Measurements from ENCODE around the gene TAL2.
"Not testable (repeated sequence)": the region's sequence is repeated elsewhere in the genome, so short reads cannot be mapped to it uniquely, and the experiment has no call there.

Gene TAL2

DNA sequence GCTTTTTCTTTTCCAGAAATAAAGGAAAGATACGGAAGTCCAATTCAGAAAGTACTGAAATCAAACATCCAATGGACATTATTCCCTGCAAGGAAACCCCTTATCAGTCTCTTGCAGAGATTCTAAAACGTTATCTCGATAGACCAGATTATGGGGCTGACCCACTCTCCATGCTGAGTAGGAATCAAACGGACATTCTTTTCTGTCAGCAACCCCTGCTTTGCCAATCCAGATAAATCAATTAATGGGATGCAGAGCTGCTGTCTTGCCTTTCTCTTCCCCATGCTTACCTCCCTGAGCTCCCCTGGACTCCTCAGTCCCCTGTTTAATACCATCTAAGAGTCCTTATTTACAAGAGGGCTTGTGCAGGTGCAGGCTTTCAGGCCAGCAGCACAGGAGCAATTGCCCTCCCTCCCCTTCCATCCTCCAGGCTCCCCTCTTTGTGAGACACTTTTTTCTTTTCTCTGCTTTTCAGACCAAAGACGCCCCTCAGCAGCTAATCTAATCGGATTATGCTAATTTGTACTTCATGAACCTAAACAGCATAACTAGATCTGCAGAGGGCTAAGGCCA, 14.2 kb downstream of the TAL2 start:
- no peak for DNase-seq

DNA sequence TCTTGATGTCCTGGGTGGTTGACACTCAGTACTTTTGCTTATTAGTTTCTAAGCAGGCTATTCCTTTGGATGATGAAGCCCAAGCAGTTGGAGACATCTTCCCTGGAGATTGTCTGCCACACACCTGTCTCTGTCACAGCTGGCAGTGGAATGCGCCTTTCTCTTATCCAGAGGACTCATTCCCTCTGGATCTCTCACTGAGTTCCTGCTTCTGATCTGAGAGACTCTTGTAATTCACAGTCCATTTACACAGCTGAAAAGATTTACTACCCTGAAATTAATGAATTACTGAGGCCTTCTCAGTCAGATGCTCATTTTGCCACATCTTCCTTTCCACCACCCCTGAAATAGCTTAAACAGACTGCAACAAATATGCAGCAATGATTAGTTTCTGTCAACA, 15.9 kb downstream of the TAL2 start:
- no peak for DNase-seq

DNA sequence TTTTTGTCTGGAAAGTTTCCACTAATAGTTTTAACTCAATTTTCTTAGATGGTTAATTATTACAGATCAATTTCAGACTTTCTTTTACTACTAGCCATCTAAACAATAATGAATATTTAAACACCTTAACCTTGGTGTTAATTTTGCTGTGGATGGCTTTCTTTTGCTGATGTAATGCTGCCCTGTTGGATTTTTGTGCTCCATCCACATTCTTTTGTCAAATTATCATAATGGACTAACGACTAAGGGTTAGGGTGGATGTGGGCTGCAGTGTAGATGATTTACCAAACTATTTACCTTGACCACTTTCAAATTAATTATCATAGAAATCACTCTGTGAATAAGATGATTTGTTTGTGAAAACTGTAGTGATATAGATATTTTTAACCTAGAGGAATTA, 16.5 kb downstream of the TAL2 start:
- DNase-seq, result no peak

DNA sequence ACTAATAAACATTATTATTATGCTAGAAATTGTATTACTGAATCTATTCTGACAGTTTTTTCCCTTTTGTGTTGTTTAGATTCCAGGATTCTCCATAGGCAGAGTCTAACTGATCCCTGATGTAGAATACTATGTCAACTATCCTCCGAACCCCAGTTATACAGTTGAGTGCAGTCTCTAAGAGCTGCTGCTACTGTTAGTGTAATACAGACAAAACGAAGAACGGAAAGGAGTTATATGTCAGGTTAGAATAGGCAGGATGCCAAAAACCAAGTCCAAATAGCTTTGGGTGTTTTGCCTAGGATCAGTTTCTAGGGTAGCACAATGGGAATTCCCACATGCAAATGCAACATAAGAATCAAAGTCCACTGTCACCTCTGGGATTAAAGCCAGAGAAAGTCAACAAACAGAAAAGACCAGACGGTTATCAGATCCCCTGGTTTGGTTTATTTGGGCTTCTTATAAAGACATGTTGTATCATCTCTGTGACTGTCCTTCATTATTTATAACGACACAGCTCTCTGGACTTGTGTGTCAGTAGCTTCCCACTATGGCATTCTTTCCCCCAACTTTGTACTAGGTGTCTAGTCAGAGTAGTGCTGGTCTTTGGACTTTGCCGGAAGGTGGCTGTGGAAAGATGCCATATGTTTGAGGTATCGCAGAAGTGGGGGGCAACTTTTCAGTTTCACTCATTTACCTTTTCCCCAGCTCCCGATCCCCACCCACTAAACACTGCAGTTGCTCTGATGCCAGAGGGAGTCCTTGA, 17.2 kb downstream of the TAL2 start:
- DNase-seq, result no peak

DNA sequence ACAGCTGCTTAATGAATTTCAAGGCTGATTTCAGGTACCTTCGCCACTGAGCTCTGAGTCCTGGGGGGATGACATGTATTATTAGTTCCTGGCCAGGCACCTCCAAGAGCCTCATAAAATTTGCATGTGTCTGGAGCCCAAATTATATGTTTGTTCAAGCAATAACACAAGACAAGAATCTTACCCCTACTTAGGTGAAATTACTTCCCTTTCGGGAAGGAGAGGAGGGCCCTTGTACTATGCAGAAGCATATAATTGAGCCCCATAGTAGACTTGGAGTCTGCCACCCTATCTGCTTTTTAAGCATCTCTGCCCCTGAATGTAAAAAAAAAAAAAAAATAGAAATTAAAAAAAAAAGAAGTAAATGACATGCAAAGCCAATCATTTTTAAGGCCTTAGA, 19.1 kb downstream of the TAL2 start:
- DNase-seq, result no peak

DNA sequence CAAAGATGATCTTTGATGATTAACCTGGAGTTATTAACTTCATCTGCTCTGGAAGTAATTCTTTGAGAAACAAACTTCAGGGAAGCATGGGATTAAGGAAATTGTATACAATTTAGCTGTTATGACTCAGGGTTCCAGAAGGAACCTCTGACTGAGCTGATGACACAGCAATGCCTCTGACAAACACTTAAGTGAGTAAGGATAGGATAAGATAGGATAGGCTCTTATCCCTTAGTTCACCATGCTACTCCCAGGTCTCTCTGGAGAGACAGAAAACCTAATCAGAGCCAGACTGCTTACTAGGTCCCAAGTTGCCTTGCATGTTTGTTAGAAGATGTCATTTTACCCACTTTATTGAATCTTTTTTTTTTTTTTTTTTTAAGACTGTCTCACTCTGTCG, 19.5 kb downstream of the TAL2 start:
- no peak for DNase-seq

DNA sequence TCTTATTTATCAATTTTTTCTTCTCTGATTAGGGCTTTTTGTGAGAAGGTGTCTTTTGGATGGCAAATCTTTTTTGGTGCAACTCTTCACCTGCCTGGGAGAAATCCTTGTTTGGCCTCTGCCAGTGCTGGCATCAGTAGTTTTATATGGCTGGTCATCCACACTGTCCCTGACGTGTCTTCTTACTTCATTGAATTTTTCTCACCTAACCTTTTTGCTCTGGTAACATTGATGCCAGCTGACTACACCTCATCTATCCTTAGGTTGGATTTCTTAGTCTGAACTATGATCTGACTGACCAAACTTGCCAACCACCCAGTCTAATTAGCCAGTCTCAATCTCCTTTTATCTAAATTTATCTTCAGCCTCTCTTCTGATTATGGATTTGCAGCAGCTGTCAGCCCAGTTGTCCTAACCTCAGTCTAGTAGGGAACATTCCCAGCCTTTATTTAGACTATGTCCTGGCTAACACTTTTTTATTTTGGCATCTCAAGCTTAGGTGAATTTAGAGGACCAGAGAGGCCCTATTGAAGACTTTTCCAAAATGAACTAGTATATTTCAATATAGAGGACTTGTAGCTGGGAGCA, 21.5 kb downstream of the TAL2 start:
- no peak for DNase-seq

DNA sequence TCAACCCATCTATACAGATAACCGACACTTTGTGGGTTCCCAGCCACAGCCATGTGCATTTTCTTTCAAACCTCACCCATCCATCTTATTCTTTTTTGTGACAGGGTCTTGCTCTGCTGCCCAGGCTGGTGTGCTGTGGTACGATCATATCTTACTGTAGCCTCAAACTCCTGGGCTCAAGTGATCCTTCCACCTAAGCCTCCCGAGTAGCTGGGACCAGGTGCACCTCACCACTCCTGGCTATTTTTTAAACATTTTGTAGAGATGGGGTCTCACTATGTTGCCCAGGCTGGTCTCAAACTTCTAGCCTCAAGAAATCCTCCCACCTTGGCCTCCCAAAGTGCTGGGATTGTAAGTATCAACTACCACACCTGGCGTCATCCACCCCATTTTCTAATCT, 24.7 kb downstream of the TAL2 start:
- DNase-seq, result no peak

DNA sequence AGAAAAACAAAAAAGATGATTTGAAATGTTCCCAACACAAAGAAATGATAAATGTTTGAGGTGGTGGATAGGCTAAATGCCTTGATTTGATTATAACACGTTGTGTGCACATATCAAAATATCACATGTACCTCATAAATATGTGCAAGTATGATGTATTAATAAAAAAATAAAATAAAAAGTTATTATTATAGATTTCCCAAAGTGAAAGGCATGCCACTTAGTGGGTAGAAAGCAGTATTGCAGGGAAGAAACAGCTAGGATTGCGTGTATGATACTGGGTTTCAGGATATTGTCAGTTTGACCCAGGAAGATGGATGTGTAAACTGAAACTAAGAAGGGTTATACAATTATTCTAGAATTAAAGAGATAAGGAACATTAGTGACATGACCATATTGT, 28.5 kb downstream of the TAL2 start:
- no peak for DNase-seq

DNA sequence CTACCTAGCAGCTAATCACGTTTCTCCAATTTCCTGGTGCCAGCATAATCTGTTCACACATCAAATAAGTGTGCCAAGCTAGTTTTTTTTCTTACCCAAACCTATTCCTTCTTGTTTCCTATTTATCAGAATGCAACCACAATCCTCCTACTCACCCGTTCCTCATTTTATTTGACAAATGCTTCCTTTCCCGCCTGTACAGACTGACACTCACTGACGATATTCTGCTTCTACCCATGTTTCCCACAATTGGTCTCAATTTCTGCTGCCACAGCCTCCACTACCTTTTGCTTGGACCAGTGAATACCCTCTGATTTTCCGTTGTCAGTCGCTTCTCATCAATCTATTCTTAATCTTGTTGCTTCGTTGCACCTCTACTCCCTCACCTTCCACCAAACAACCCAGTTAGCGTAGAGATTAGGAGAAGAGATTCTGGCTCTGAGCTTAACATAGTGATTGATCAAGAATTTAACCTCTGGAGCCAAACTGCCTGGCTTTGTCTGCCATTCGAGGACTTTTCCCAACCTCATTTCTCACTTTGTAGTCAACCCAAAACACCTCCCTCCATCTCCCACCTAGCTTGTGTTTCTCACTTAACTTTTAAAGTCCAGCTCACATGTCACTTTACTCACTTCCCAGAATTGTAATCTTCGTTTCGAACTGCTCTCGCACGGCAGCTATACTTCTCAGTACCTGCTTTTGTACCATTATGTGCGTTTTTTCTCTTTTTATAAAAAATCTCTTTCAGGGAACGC, 31.4 kb downstream of the TAL2 start:
- DNase-seq, result no peak

DNA sequence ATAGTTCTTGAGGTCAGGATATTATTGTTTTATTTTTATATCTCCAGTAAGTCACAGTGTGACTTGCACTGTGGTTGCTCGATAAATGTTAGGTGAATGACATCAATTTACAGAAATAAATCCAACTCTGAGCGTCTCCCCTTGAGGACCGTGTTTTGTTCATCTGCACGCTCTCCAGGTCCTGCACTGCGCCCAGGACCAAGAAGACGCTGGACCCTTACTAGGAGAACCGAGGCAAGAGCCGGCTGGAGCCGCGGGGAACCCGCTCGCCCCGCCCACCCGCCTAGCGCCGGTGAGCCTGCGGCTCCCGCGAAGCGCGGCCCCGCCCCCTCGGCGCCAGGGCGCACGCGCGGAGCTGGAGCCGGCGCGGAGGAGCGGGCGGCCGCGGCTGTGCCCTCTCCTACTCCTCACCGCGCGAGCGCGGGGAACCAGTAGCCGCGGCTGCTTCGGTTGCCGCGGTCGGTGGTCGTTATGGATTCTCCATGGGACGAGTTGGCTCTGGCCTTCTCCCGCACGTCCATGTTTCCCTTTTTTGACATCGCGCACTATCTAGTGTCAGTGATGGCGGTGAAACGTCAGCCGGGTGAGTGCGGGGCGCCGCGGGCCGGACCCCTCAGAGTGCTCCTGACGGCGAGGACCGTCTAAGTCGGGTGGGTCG, 32.1 kb downstream of the TAL2 start, which contains the start of gene TMEM38B:
Gene TMEM38B (plus strand): TSS at position 352 of the 658 bp plus-strand sequence. CDS start 120 bp downstream, at position 472.
- peak; percentile 67 for DNase-seq

DNA sequence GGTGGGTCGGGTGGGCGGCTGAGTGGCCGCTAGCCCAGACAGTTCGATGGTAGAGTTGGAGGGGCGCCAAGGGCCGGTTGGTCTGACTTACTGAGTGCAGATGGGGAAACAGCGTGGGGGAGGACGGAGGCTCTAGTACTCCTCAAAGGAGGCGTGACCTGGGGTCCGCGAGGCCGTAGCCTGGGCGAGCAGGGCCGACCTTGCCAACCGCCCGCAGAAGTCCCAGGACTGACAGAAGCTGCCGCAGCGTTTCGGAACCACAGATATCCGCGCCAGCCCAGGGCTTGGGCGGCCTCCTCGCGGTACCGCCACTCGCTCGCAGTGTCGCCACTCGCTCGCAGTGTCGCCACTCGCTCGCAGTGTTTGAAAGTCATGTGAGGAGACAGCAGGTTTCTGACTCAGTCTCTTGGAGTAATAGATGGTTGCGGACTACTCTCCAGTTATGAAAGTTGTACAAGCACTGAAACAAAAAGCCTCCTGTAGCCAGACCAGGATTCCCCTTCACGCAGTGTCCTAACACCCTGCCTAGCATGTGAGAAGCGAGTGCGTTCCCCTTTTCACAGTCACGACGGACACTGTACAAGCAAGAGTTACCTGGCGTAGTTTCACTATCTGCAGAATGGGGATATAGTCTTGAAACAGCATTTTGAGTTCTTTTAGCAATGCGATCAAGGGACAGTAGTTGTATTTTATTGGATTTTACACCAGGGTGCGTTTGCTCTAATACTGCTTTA, 32.8 kb downstream of the TAL2 start:
- DNase-seq, result peak; percentile 34

DNA sequence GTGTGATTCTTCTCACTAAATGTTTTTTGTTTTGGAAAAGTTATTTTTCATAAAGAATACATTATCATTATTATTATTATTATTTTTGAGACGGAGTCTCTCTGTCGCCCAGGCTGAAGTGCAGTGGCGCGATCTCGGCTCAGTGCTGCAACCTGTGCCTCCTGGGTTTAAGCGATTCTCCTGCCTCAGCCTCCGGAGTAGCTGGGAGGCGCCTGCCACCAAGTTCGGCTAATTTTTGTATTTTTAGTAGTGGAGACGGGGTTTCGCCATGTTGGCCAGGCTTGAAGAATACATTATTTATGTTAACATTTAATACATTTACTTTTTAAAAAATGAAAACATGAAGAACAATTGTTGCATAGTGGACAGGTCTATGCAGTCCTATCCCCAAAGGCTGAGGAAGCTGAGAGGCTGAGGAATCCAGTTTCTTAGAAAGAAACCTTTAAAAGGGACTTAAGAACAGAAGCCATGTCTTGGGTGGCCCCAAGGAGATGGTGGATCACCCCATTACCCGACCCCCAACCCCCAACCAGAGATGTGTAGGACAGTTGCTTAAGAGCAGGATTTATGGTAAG, 34.0 kb downstream of the TAL2 start:
- DNase-seq, result no peak

DNA sequence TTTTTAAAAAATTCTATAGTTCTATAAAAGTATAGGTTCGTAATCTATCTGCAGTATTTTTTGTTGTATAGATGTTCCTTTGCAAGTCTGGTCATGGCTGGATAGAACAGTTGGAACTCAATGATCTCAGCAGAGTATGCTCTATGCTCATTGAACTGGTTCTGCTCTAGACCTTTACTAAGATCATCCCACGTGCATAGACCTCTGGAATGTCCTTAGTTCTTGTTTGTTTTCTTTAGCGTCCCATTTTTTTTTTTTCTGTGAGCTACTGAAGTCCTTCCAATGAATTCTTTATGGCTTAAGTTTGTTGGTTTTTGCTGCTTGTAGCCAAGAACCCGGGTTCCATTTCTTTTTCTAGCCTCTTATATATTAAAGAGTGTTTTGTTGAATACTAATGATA, 35.6 kb downstream of the TAL2 start:
- DNase-seq, result no peak

DNA sequence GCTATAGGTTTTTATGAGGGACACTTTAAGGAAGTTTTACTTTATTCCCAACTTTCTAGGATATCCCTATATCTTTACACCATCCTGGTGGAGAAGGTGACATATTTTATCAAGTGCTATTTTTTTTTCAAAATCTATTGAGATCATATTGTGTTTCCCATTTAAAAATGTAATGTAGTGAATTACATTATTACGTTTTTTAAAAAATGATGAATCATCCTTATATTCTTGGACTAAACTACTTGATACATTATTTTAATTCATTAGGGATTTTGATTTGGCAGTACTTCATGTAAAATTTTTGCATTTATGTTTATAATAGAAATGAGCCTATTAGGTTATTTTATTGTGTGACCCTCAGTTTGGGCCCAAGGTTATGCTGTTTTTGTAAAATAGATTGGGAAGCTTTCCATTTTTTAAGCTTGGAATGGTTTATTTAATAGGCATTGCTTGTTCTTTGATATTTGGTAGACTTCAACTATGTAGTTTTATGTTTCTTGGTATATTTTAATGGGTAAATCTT, 36.2 kb downstream of the TAL2 start:
- no peak for DNase-seq

DNA sequence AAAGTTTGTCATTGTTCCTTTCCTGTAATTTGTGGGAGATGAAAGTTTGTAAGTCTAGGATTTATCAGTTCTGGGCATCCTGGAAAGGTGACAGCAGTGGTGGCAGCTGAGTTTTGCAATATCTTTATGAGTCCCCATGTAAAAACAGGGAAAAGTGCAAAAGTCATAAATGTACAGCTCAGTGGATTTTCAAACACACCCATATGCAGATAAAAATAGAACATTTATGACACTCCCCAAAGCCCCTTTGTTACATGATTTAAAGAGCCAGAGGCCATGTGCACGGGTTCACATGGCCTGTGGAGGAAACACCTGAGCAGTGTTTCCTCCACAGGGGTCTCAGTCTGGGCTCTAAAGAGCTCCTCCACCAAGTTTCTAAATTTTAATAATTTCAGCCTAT, 38.4 kb downstream of the TAL2 start:
- no peak for DNase-seq

DNA sequence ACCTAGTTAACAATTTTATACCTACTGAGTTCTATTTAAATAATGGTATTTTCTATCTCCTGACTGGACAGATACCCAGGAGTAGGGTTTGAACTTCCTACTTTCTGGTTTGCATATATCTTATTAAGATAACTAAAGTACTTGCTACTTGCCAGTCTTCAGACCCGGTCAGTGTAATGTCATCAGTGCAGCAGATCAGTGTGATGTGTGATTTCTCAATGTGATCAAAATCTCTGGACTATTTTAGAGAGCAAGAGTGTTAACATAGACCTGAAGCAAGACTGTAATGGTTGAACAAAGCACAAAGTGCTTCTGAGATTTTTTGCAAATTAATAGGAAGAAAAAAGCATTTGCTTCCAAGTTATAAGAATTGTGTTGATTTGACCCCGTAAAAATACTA, 38.9 kb downstream of the TAL2 start:
- no peak for DNase-seq

DNA sequence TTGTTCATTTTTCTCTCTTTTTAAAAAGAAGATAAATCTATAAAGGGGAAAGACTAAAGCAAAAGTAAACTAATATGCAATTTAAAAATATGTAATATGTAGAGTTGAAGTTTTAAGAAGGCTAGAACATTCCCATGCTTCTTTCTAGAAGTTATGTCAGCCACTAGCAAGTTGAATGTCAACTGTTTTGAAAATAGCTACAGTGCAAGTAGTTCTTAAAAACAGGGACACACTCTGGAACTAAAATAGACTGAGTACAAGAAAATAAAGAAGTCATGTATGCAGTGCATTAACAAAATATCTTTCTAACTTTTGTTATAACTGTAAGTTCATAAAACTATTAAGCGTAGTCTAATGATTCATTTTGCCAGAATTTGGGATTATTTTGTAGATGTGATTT, 40.0 kb downstream of the TAL2 start:
- no peak for DNase-seq

DNA sequence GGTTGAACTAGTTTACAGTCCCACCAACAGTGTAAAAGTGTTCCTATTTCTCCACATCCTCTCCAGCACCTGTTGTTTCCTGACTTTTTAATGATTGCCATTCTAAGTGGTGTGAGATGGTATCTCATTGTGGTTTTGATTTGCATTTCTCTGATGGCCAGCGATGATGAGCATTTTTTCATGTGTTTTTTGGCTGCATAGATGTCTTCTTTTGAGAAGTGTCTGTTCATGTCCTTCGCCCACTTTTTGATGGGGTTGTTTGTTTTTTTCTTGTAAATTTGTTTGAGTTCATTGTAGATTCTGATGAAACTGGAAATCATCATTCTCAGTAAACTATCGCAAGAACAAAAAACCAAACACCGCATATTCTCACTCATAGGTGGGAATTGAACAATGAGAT, 41.4 kb downstream of the TAL2 start:
- DNase-seq, result not testable (repeated sequence)

DNA sequence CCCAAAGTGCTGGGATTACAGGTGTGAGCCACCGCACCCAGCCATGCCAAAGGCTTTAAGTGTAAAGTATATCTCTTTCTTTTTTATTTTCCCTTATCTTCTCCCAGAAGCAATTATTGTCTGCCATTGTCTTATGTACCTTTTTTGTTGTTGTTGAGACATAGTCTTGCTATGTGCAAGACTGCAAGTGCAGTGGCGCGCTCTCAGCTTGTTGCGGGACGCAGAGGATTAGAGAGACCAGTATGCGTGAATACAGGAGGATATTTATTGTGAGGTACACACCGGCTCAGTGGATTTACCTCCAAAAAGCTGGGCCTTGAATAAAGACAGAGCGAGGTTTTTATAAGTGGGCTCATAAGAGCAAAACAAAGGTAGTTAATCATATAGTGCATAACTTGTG, 43.9 kb downstream of the TAL2 start:
- DNase-seq, result no peak

DNA sequence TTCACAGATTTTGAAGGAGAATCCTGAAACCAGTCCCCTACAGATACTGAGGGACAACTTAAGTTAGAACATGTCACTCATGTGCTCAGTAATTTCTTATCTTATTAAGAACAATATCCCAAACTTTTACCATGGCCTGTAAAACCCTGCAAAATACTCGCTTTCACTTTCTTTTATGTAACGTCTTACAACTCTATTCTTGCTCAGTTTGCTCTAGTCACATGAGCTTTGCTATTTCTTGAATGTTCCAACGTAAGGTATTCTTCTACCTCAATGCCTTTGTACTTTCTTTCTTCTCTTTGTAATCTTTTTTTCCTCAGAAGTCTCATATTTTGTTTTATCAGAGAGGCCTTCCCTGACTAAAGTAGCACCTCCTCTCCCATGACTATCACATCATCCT, 46.1 kb downstream of the TAL2 start:
- no peak for DNase-seq

DNA sequence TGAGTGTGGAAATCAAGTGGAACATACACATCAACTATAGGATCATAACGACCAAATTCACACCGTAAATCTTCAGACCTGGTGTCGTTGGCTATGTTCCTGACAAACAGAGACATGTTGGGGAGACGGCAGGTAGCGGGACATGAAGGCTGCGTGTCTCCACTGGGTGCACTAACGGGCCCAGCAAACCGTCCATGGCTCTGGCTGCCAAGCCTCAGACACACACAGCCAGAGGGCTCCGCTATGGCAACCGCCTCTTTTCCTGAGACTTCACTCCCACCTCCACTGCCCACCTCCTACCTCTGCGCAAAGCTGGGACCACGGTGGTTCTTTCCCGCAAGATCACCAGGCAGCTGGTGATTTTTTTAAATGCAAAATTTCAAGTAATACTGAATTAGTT, 48.4 kb downstream of the TAL2 start:
- DNase-seq, result no peak
